ENCODE data around the gene ADAMTS17.

- no peak for TF ChIP-seq NFE2L2 (conservative IDR thresholded peaks at IDR 0.05; ENCODE audit: low read length)
- TF ChIP-seq HDAC2 (IDR thresholded peaks at IDR 0.05), result no peak
Measured at GRCh38 chr15:100210338-100210737, 131.4 kb downstream of the ADAMTS17 start.

Data from A549 (cell line).